ENCODE data around the gene FAM98A.

DNA sequence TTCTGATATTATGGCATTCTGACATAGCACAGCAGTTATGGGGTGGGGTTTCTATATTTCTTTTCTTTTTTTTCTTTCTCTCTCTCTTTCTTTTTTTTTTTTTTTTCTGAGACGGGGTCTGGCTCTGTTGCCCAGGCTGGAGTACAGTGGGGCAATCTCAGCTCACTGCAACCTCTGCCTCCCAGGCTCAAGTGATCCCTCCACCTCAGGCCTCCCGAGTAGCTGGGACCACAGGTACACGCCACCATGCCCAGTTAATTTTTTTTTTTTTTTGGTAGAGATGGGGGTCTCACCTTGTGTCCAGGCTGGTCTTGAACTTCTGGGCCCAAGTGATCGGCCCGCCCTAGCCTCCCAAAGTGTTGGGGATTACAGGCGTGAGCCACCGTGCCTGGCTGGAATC, 7.5 kb upstream of the FAM98A start:
- no peak for TF ChIP-seq EZH2phosphoT487 (conservative IDR thresholded peaks at IDR 0.05; ENCODE audit: low read length)
- TF ChIP-seq, protein P1, sequence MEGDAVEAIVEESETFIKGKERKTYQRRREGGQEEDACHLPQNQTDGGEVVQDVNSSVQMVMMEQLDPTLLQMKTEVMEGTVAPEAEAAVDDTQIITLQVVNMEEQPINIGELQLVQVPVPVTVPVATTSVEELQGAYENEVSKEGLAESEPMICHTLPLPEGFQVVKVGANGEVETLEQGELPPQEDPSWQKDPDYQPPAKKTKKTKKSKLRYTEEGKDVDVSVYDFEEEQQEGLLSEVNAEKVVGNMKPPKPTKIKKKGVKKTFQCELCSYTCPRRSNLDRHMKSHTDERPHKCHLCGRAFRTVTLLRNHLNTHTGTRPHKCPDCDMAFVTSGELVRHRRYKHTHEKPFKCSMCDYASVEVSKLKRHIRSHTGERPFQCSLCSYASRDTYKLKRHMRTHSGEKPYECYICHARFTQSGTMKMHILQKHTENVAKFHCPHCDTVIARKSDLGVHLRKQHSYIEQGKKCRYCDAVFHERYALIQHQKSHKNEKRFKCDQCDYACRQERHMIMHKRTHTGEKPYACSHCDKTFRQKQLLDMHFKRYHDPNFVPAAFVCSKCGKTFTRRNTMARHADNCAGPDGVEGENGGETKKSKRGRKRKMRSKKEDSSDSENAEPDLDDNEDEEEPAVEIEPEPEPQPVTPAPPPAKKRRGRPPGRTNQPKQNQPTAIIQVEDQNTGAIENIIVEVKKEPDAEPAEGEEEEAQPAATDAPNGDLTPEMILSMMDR (IDR thresholded peaks at IDR 0.05; ENCODE audit: insufficient read depth, low read length, poor library complexity, severe bottlenecking), result no peak

All from SU-DHL-6 (cell line).